Lower leg skin (tissue), 3 donors: ENCODE results near the gene HNRNPL.

Source experiments
- POLR2A ChIP-seq, 2 donors: fragments of 450-650 bp; IDR thresholded peaks; one replicate each; pipeline ENCODE4 v1.6.1; 2016 to 2017; ENCODE audit warnings: antibody characterized with exemption in 2 of 2, mild to moderate bottlenecking in 1 of 2, moderate library complexity in 1 of 2
- TF ChIP-seq, protein P1 (sequence below), 3 donors: fragments of 450-650 bp; IDR thresholded peaks; one replicate each; pipeline ENCODE4 v1.5.1; 2016; ENCODE audit warnings: antibody characterized with exemption in 3 of 3, mild to moderate bottlenecking in 3 of 3, moderate library complexity in 2 of 3

DNA sequence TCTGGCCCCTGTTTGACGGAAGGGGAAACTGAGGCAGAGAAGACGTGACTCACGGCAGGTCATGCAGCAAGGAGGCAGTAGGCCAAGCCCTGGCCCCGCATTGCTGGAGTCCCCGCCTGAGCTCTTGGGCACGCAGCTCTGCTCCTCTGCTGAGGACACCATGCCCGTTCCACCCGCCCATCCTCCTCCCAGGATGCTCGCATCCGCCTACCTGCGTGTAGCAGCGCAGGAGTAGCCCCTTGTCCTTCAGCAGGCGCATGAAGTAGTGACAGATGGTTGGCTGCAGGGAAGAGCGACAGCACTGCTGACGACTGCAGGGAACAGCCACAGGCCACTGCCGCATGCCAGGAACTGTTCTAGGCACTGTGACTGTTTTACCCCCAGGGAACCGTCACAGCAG lies 39.1 kb upstream of the HNRNPL start:
- TF ChIP-seq, protein P1, sequence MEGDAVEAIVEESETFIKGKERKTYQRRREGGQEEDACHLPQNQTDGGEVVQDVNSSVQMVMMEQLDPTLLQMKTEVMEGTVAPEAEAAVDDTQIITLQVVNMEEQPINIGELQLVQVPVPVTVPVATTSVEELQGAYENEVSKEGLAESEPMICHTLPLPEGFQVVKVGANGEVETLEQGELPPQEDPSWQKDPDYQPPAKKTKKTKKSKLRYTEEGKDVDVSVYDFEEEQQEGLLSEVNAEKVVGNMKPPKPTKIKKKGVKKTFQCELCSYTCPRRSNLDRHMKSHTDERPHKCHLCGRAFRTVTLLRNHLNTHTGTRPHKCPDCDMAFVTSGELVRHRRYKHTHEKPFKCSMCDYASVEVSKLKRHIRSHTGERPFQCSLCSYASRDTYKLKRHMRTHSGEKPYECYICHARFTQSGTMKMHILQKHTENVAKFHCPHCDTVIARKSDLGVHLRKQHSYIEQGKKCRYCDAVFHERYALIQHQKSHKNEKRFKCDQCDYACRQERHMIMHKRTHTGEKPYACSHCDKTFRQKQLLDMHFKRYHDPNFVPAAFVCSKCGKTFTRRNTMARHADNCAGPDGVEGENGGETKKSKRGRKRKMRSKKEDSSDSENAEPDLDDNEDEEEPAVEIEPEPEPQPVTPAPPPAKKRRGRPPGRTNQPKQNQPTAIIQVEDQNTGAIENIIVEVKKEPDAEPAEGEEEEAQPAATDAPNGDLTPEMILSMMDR (IDR thresholded peaks at IDR 0.05): no peak
- TF ChIP-seq POLR2A (IDR thresholded peaks at IDR 0.05): no peak
